GM12873 (cell line): ENCODE data around the gene RNLS.

Experiments used
- CTCF ChIP-seq: IDR thresholded peaks from 2 replicates; pipeline ENCODE4 v1.5.1; 2012; ENCODE audit warnings: low read depth, mild to moderate bottlenecking, moderate library complexity, low read length, control low read depth; ENCODE audit not compliant: insufficient read depth; ENCODE audit errors: missing control alignments

The RNLS gene

GRCh38 chr10:88540351-88540750, 42.8 kb downstream of the RNLS start:
- TF ChIP-seq CTCF = no peak

GRCh38 chr10:88538048-88538447, 45.1 kb downstream of the RNLS start:
- no peak for TF ChIP-seq CTCF

GRCh38 chr10:88537322-88537721, 45.8 kb downstream of the RNLS start:
- TF ChIP-seq CTCF = no peak

GRCh38 chr10:88536437-88536836, 46.7 kb downstream of the RNLS start:
- TF ChIP-seq CTCF = no peak

- no peak for TF ChIP-seq CTCF
Observed at GRCh38 chr10:88534072-88534665, 48.9 kb downstream of the RNLS start.

- no peak for TF ChIP-seq CTCF
Observed at GRCh38 chr10:88531392-88532052, 51.6 kb downstream of the RNLS start.

- no peak for TF ChIP-seq CTCF
Observed at GRCh38 chr10:88530629-88531391, 52.3 kb downstream of the RNLS start.
